Transverse colon (tissue), 4 donors: ENCODE measurements around the gene TWIST2.

Source experiments
- CTCF ChIP-seq, 5 experiments: fragments of 200-600 bp in 3 of 5; fragments of 450-650 bp in 2 of 5; sonication (generic) in 3 of 5; IDR thresholded peaks; 1 replicate in 2 of 5; 2 replicates in 3 of 5; pipeline ENCODE4 v1.5.1; 2016 to 2017; ENCODE audit warnings: antibody characterized with exemption in 5 of 5, inconsistent platforms in 3 of 5, mild to moderate bottlenecking in 2 of 5, moderate library complexity in 1 of 5
- POLR2A ChIP-seq: fragments of 450-650 bp; IDR thresholded peaks from one replicate; pipeline ENCODE4 v1.6.1; 2016; ENCODE audit warnings: antibody characterized with exemption, mild to moderate bottlenecking, moderate library complexity
- POLR2AphosphoS5 ChIP-seq, 3 donors: sonication (generic); formaldehyde crosslinking; IDR thresholded peaks; one replicate each; pipeline ENCODE4 v1.6.1; 2016; ENCODE audit warnings: antibody characterized with exemption in 3 of 3

GRCh38 chr2:238921259-238921658 is 73.4 kb downstream of the TWIST2 start:
- TF ChIP-seq CTCF (IDR thresholded peaks at IDR 0.05) (no peak), POLR2A (no peak), POLR2AphosphoS5 (IDR thresholded peaks at IDR 0.05) (no peak)
